PC-9 (cell line): Measurements from ENCODE around the gene KRTAP10-10. TPM values are rescaled to one million over a fixed set of nuclear protein-coding genes. Genes with fewer than 3 reads are reported as not detected.

Source experiments
- BruUV-seq: library from RNA; stranded (reverse); fragments of 400-500 nt; replicated peaks from 2 replicates; lab custom pipeline; 2021; lab: Mats Ljungman, UMichigan
- CTCF ChIA-PET: fragments of 300-600 bp; sonication (Branson Sonifier 250); formaldehyde crosslinking; loops from one replicate; lab custom pipeline; 2022; ENCODE audit warnings: antibody characterized with exemption; lab: Charles Lee
- POLR2A ChIA-PET: fragments of 300-600 bp; sonication (Branson Sonifier 250); formaldehyde crosslinking; loops from one replicate; lab custom pipeline; 2022; ENCODE audit warnings: antibody characterized with exemption; ENCODE audit not compliant: unreplicated experiment; lab: Charles Lee
- DNase-seq, 2 experiments: peaks; one replicate each; pipeline versions ENCODE4 v3.0.0 to v3.0.0-alpha.2; 2015 to 2022; ENCODE audit warnings: mixed read lengths in 1 of 2
- H2AFZ ChIP-seq: fragments of 200-600 bp; sonication (generic); 2 replicates; pipeline ENCODE4 v1.8.1; 2017; ENCODE audit warnings: antibody characterized with exemption
- H3F3A ChIP-seq: fragments of 200-600 bp; sonication (generic); 2 replicates; pipeline ENCODE4 v1.8.1; 2017; ENCODE audit warnings: antibody characterized with exemption, mild to moderate bottlenecking, low read depth; ENCODE audit not compliant: insufficient read depth
- H3K27ac ChIP-seq: fragments of 200-600 bp; sonication (generic); 2 replicates; pipeline ENCODE4 v1.6.1; 2016; ENCODE audit warnings: mixed run types
- H3K27me3 ChIP-seq: fragments of 200-600 bp; sonication (generic); 2 replicates; pipeline ENCODE4 v1.6.1; 2016; ENCODE audit warnings: low read depth, mixed run types; ENCODE audit not compliant: insufficient read depth
- H3K36me3 ChIP-seq: fragments of 200-600 bp; sonication (generic); 2 replicates; pipeline ENCODE4 v1.6.1; 2016; ENCODE audit warnings: low read depth, mixed run types
- H3K4me1 ChIP-seq: fragments of 200-600 bp; sonication (generic); replicated peaks from 2 replicates; pipeline ENCODE4 v1.6.1; 2016; ENCODE audit warnings: mixed run types; ENCODE audit not compliant: insufficient read depth
- H3K4me2 ChIP-seq: fragments of 200-600 bp; sonication (generic); 2 replicates; pipeline ENCODE4 v1.6.1; 2017; ENCODE audit warnings: mixed run types
- H3K4me3 ChIP-seq: fragments of 200-600 bp; sonication (generic); 2 replicates; pipeline ENCODE4 v1.6.1; 2016; ENCODE audit warnings: mixed run types
- H3K79me2 ChIP-seq: fragments of 200-600 bp; sonication (generic); 2 replicates; pipeline ENCODE4 v1.6.1; 2017; ENCODE audit warnings: low read depth, mixed run types
- H3K9me2 ChIP-seq: fragments of 200-600 bp; sonication (generic); 2 replicates; pipeline ENCODE4 v1.8.1; 2017; ENCODE audit warnings: mild to moderate bottlenecking; ENCODE audit not compliant: insufficient read depth
- H3K9me3 ChIP-seq: fragments of 200-600 bp; sonication (generic); 2 replicates; pipeline ENCODE4 v1.8.1; 2016; ENCODE audit warnings: low read depth; ENCODE audit not compliant: insufficient read depth
- H4K20me1 ChIP-seq: fragments of 200-600 bp; sonication (generic); 2 replicates; pipeline ENCODE4 v1.8.1; 2017; ENCODE audit not compliant: insufficient read depth
- EZH2 ChIP-seq: fragments of 200-600 bp; sonication (generic); IDR thresholded peaks from 2 replicates; pipeline ENCODE4 v1.8.0; 2017; ENCODE audit warnings: antibody characterized with exemption, low read depth
- intact Hi-C: fragments of 100-400 bp; cut with micrococcal nuclease; formaldehyde crosslinking; loops from one replicate; pipeline ENCODE4 v1.10.0; 2022; ENCODE audit not compliant: unreplicated experiment
- total RNA-seq: library from RNA; stranded (reverse); gene quantifications from 2 replicates; pipeline ENCODE4 v1.2.3, GENCODE V29; 2021
- TF ChIP-seq, protein P1 (sequence below): fragments of 200-600 bp; sonication (generic); conservative IDR thresholded peaks from 2 replicates; pipeline ENCODE4 v1.6.1; 2017; ENCODE audit warnings: mixed run types, antibody characterized with exemption, mild to moderate bottlenecking, moderate library complexity

KRTAP10-10 gene
- total RNA-seq, 1 experiment from 2014 or later: not detected

DNA sequence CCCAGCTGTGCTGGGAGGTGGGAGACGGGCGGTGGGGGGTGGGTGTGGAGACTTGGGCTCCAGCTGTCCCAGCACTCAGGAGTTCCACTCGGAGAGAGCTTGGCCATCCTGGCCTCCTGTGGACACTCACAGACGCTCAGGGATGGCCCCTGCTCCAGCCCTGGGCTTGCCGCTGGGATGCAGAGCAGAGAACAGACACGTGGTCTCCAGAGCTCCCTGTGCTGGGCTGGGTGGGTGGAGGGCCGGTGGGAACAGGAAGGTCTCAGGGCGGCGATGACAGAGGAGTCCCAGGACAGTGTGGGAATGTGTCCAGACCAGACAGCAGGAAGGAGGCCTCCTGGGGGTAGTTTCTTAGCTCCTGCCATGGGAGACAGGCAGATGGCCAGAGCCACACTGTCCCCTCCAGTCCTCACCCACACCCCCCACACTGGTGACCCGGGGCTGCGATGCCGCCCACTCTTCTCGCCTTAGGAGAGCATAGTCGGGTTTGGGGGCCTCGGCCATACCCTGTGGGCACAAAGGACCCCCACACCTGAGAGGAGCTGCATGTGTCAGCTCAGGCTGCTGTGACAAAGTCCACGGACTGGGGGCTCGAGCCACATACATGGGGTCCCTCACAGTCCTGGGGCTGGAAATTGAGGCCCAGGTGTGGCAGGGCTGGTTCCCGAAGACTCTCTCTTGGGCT, 8.3 kb upstream of the KRTAP10-10 start:
- ChIA-PET CTCF (no interaction called here), POLR2A (no interaction called here)
- Histone ChIP-seq H3K27ac (no peak overlapping the region), H3K4me2 (no peak overlapping the region), H3F3A (no peaks in the 10 kb centered on the region), H3K27me3 (peaks cover 31% of the 10 kb centered on the region), H4K20me1 (no peaks in the 10 kb centered on the region), H2AFZ (no peak overlapping the region), H3K4me3 (no peak overlapping the region), H3K79me2 (no peaks in the 10 kb centered on the region), H3K4me1 (no peaks in the 10 kb centered on the region), H3K9me3 (no peaks in the 10 kb centered on the region), H3K9me2 (no peaks in the 10 kb centered on the region), H3K36me3 (no peaks in the 10 kb centered on the region)
- TF ChIP-seq EZH2: no peak
- TF ChIP-seq, protein P1, sequence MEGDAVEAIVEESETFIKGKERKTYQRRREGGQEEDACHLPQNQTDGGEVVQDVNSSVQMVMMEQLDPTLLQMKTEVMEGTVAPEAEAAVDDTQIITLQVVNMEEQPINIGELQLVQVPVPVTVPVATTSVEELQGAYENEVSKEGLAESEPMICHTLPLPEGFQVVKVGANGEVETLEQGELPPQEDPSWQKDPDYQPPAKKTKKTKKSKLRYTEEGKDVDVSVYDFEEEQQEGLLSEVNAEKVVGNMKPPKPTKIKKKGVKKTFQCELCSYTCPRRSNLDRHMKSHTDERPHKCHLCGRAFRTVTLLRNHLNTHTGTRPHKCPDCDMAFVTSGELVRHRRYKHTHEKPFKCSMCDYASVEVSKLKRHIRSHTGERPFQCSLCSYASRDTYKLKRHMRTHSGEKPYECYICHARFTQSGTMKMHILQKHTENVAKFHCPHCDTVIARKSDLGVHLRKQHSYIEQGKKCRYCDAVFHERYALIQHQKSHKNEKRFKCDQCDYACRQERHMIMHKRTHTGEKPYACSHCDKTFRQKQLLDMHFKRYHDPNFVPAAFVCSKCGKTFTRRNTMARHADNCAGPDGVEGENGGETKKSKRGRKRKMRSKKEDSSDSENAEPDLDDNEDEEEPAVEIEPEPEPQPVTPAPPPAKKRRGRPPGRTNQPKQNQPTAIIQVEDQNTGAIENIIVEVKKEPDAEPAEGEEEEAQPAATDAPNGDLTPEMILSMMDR: no peak
- no peak for DNase-seq
- intact Hi-C loops: no loop called here
- no TSS peak for BruUV-seq

DNA sequence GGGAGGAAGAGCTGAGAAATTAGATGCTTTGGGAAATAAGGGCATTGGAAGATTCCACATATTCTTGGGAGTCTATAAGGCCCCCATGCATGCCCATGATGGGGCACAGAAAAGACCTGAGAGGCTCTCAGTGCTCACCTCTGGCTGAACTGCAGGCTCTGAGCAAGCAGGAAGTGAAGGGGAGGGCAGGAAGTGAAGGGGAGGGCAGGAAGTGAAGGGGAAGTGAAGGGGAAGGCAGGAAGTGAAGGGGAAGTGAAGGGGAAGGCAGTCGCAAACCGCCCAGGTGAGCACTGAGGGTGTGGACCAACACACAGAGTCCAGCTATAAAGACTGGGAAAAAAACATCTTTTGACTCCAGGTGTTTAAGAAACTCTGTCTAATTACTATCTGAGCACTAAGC, 6.7 kb upstream of the KRTAP10-10 start:
- Histone ChIP-seq H2AFZ (no peak overlapping the region), H4K20me1 (no peaks in the 10 kb centered on the region), H3K4me1 (no peaks in the 10 kb centered on the region), H3K9me2 (no peaks in the 10 kb centered on the region), H3K4me2 (no peak overlapping the region), H3K27me3 (peaks cover 38% of the 10 kb centered on the region), H3K4me3 (no peak overlapping the region), H3F3A (no peaks in the 10 kb centered on the region), H3K36me3 (no peaks in the 10 kb centered on the region), H3K9me3 (no peaks in the 10 kb centered on the region), H3K27ac (no peak overlapping the region), H3K79me2 (no peaks in the 10 kb centered on the region)
- no TSS peak for BruUV-seq
- intact Hi-C loops: no loop called here
- TF ChIP-seq, protein P1: no peak
- no peak for TF ChIP-seq EZH2
- DNase-seq: no peak
- ChIA-PET POLR2A (no interaction called here), CTCF (no interaction called here)

DNA sequence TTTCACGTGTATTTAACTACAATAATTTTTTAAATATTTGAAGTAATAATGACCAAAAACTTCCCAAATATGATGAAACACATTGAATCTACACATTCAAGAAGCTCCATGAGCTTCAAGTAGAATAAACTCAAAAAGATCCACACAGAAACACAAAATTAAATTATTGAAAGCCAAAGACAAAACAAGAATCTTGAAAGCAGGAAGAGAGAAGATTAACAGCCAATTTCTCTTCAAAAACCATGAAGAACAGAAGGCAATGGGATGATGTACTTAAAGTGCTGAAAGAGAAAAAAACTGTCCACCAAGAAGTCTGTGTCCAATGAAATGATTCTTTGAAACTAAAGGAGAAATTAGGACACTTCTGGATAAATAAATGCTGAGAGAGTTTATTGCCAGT, 5.1 kb upstream of the KRTAP10-10 start:
- Histone ChIP-seq H3K36me3 (no peaks in the 10 kb centered on the region), H3K27ac (no peak overlapping the region), H3K4me1 (no peaks in the 10 kb centered on the region), H3K79me2 (no peaks in the 10 kb centered on the region), H3K9me3 (no peaks in the 10 kb centered on the region), H3K27me3 (peaks cover 47% of the 10 kb centered on the region), H3K4me3 (no peak overlapping the region), H2AFZ (no peak overlapping the region), H3K9me2 (no peaks in the 10 kb centered on the region), H3F3A (no peaks in the 10 kb centered on the region), H3K4me2 (no peak overlapping the region), H4K20me1 (no peaks in the 10 kb centered on the region)
- ChIA-PET POLR2A (no interaction called here), CTCF (no interaction called here)
- intact Hi-C loops: no loop called here
- DNase-seq: no peak
- TF ChIP-seq, protein P1: no peak
- TF ChIP-seq EZH2: no peak
- no TSS peak for BruUV-seq
